EH (cell line): Measurements from ENCODE around the gene NAA40.

Experiments used
- DNase-seq: peaks from one replicate; pipeline ENCODE4 v3.0.0-alpha.2; 2015; ENCODE audit warnings: low read depth

NAA40 gene

GRCh38 chr11:63913866-63914830 is 24.7 kb upstream of the NAA40 start:
- no peak for DNase-seq

GRCh38 chr11:63914896-63915691 is 23.7 kb upstream of the NAA40 start:
- no peak for DNase-seq

GRCh38 chr11:63915961-63916836 is 22.6 kb upstream of the NAA40 start:
- peak; percentile 37 for DNase-seq

- peak; percentile 81 for DNase-seq
These were observed 21.7 kb upstream of the NAA40 start, which contains the start of gene RCOR2 for GRCh38 chr11:63916837-63917691. RCOR2 (minus strand) TSS chr11:63917164; CDS start chr11:63916456, 708 bp downstream.

- peak; percentile 54 for DNase-seq
These were observed 20.9 kb upstream of the NAA40 start for GRCh38 chr11:63917692-63918506.

GRCh38 chr11:63918507-63919191 is 20.2 kb upstream of the NAA40 start:
- DNase-seq: peak; percentile 33

GRCh38 chr11:63919267-63920125 is 19.3 kb upstream of the NAA40 start:
- DNase-seq: peak; percentile 30

- no peak for DNase-seq
These were observed 18.5 kb upstream of the NAA40 start for GRCh38 chr11:63920126-63920938.

GRCh38 chr11:63920939-63921417 is 17.8 kb upstream of the NAA40 start:
- no peak for DNase-seq

GRCh38 chr11:63922673-63923192 is 16.1 kb upstream of the NAA40 start:
- DNase-seq: no peak

GRCh38 chr11:63923319-63923718 is 15.5 kb upstream of the NAA40 start:
- DNase-seq: no peak

GRCh38 chr11:63929616-63930015 is 9.2 kb upstream of the NAA40 start:
- DNase-seq: no peak

GRCh38 chr11:63931045-63931444 is 7.8 kb upstream of the NAA40 start:
- no peak for DNase-seq

- DNase-seq: no peak
These were observed 6.9 kb upstream of the NAA40 start for GRCh38 chr11:63931876-63932275.

- peak; percentile 36 for DNase-seq
These were observed 5.3 kb upstream of the NAA40 start for GRCh38 chr11:63933459-63933858.

- DNase-seq: no peak
These were observed 906 bp upstream of the NAA40 start for GRCh38 chr11:63937713-63938478.
